ENCODE measurements around the gene MIPEP.

DNA sequence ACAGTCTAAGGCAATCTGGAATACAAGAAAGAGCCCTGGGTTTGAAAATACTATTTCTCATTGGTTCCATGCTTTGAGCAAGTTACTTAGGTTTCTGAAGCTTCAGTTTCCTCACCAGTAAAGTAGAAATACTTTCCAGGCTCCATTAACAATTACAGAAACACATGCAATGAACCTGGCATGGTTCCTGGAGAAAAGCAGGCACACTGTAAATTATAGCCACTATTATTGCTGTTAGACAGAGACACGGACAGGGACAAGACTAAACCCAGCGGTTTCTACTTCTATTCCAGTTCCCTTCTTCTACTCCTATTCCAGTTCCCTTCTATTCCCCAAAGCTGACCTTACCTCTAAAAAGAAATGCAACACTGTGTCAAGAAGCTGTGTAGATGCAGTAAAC lies 41.2 kb downstream of the MIPEP start:
- TF ChIP-seq, protein P1, sequence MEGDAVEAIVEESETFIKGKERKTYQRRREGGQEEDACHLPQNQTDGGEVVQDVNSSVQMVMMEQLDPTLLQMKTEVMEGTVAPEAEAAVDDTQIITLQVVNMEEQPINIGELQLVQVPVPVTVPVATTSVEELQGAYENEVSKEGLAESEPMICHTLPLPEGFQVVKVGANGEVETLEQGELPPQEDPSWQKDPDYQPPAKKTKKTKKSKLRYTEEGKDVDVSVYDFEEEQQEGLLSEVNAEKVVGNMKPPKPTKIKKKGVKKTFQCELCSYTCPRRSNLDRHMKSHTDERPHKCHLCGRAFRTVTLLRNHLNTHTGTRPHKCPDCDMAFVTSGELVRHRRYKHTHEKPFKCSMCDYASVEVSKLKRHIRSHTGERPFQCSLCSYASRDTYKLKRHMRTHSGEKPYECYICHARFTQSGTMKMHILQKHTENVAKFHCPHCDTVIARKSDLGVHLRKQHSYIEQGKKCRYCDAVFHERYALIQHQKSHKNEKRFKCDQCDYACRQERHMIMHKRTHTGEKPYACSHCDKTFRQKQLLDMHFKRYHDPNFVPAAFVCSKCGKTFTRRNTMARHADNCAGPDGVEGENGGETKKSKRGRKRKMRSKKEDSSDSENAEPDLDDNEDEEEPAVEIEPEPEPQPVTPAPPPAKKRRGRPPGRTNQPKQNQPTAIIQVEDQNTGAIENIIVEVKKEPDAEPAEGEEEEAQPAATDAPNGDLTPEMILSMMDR (IDR thresholded peaks at IDR 0.05; ENCODE audit: low read depth, low read length), result no peak
- TF ChIP-seq EZH2phosphoT487 (IDR thresholded peaks at IDR 0.05; ENCODE audit: low read depth), result no peak
